Smooth muscle cell (in vitro differentiated cells): ENCODE results near the gene SULT1E1. TPM values are rescaled to one million over a fixed set of nuclear protein-coding genes. Genes with fewer than 3 reads are reported as not detected.

Source experiments
- DNase-seq: peaks from one replicate; lab custom pipeline; 2025; ENCODE audit not compliant: unreplicated experiment; lab: John Stamatoyannopoulos, UW
- H2AFZ ChIP-seq: fragments of 200-600 bp; sonication (generic); 2 replicates; pipeline ENCODE4 v1.6.0; 2016; ENCODE audit warnings: antibody characterized with exemption, low read depth, mild to moderate bottlenecking
- H3F3A ChIP-seq: fragments of 200-600 bp; sonication (generic); 2 replicates; pipeline ENCODE4 v1.6.0; 2017; ENCODE audit warnings: antibody characterized with exemption, low read depth
- H3K27ac ChIP-seq: fragments of 200-600 bp; sonication (generic); 2 replicates; pipeline ENCODE4 v1.5.1; 2016; ENCODE audit warnings: low read depth, mild to moderate bottlenecking
- H3K27me3 ChIP-seq: fragments of 200-600 bp; sonication (generic); 2 replicates; pipeline ENCODE4 v1.6.1; 2016; ENCODE audit warnings: low read depth, mild to moderate bottlenecking
- H3K36me3 ChIP-seq: fragments of 200-600 bp; sonication (generic); 2 replicates; pipeline ENCODE4 v1.5.1; 2016; ENCODE audit warnings: low read depth
- H3K4me1 ChIP-seq: fragments of 200-600 bp; sonication (generic); 2 replicates; pipeline ENCODE4 v1.5.1; 2016; ENCODE audit warnings: low read depth
- H3K4me2 ChIP-seq: fragments of 200-600 bp; sonication (generic); 2 replicates; pipeline ENCODE4 v1.6.0; 2016; ENCODE audit warnings: mild to moderate bottlenecking
- H3K4me3 ChIP-seq: fragments of 200-600 bp; sonication (generic); 2 replicates; pipeline ENCODE4 v1.5.1; 2016; ENCODE audit warnings: mild to moderate bottlenecking
- H3K79me2 ChIP-seq: fragments of 200-600 bp; sonication (generic); 2 replicates; pipeline ENCODE4 v1.6.0; 2016; ENCODE audit warnings: low read depth, mild to moderate bottlenecking
- H3K9ac ChIP-seq: fragments of 200-600 bp; sonication (generic); 2 replicates; pipeline ENCODE4 v1.6.0; 2016; ENCODE audit warnings: low read depth
- H3K9me3 ChIP-seq: fragments of 200-600 bp; sonication (generic); replicated peaks from 2 replicates; pipeline ENCODE4 v1.5.1; 2016; ENCODE audit warnings: low read depth
- H4K20me1 ChIP-seq: fragments of 200-600 bp; sonication (generic); 2 replicates; pipeline ENCODE4 v1.6.0; 2016; ENCODE audit warnings: low read depth
- WGBS: methylation state at CpG from one replicate; pipeline ENCODE4 v1.1.7; 2016; ENCODE audit warnings: low lambda C conversion rate; 5-methylcytosine and 5-hydroxymethylcytosine counted together
- polyA plus RNA-seq: library from polyadenylated mRNA; unstranded; fragments of >200 nt; fragmentation: Nextera tagmentation; extraction: Ambion mirVana; gene quantifications from 2 replicates; pipeline ENCODE4 v1.2.1, GENCODE V29; 2016
- total RNA-seq: library from RNA; depleted of rRNA; stranded (reverse); fragments of >200 nt; gene quantifications from 2 replicates; pipeline ENCODE4 v1.2.3, GENCODE V29; 2014
- TF ChIP-seq, protein P1 (sequence below): fragments of 200-600 bp; sonication (generic); IDR thresholded peaks from 2 replicates; pipeline ENCODE4 v1.5.1; 2017; ENCODE audit warnings: borderline replicate concordance, mild to moderate bottlenecking, antibody characterized with exemption; ENCODE audit not compliant: insufficient read depth, poor library complexity, severe bottlenecking

Gene SULT1E1
- total and polyA plus RNA-seq, 2 experiments from 2014 or later, result not detected

DNA sequence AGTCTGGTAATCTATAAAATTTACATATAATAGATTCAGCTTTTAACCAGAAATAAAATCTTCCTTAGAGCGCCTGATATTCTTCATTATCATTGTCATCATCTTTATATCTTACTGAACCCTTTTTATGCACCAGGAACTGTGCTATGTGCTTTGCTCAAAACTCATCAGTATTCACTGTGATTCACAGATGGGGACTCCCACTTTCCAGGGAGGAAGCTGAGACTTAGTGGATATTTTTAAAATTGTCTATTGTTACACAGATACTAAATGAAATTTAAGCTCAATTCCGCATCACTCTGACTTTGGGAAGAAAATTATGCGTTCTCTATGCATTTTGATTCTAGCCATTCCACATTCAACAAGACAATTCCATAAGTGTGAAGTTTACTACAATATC lies 34.8 kb upstream of the SULT1E1 start:
- H3K9me3 ChIP-seq, result no peaks in the 10 kb centered on the region
- no peak overlapping the region for H3K27ac ChIP-seq
- H3F3A ChIP-seq, result no peaks in the 10 kb centered on the region
- no peaks in the 10 kb centered on the region for H3K4me1 ChIP-seq
- DNase-seq, result no peak
- peaks cover 15% of the 10 kb centered on the region for H3K27me3 ChIP-seq
- no peaks in the 10 kb centered on the region for H4K20me1 ChIP-seq
- H3K4me3 ChIP-seq, result no peak overlapping the region
- H3K79me2 ChIP-seq, result no peaks in the 10 kb centered on the region
- WGBS, result 90% methylated on average over 3 of the region's 3 CpGs
- no peaks in the 10 kb centered on the region for H3K36me3 ChIP-seq
- no peak overlapping the region for H2AFZ ChIP-seq
- no peak overlapping the region for H3K9ac ChIP-seq
- no peak overlapping the region for H3K4me2 ChIP-seq
- TF ChIP-seq, protein P1, sequence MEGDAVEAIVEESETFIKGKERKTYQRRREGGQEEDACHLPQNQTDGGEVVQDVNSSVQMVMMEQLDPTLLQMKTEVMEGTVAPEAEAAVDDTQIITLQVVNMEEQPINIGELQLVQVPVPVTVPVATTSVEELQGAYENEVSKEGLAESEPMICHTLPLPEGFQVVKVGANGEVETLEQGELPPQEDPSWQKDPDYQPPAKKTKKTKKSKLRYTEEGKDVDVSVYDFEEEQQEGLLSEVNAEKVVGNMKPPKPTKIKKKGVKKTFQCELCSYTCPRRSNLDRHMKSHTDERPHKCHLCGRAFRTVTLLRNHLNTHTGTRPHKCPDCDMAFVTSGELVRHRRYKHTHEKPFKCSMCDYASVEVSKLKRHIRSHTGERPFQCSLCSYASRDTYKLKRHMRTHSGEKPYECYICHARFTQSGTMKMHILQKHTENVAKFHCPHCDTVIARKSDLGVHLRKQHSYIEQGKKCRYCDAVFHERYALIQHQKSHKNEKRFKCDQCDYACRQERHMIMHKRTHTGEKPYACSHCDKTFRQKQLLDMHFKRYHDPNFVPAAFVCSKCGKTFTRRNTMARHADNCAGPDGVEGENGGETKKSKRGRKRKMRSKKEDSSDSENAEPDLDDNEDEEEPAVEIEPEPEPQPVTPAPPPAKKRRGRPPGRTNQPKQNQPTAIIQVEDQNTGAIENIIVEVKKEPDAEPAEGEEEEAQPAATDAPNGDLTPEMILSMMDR, result no peak

DNA sequence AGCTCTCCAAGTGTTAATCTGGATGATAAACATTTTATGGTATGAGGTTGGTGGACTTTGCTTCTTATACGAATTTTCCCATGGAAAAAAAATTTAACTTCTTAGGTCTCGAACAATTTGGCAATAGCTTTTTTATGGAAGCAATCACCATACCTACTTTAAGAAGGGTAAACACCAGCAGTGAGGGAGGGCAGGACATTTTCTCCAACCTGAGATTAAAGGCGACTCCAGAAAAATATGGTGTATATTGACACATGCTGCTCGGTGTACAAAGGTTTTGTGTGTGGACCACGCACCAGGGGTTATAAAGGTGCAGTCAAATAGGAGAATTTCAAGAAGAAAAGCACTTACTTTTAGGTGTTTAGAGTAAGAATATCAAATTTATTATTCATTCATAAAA lies 34.2 kb upstream of the SULT1E1 start:
- Histone ChIP-seq H3K4me3 (no peak overlapping the region), H3K79me2 (no peaks in the 10 kb centered on the region), H3K4me2 (no peak overlapping the region), H3K36me3 (no peaks in the 10 kb centered on the region), H3K27ac (no peak overlapping the region), H3K27me3 (peaks cover 12% of the 10 kb centered on the region), H3F3A (no peaks in the 10 kb centered on the region), H2AFZ (no peak overlapping the region), H3K4me1 (no peaks in the 10 kb centered on the region), H4K20me1 (no peaks in the 10 kb centered on the region), H3K9me3 (no peaks in the 10 kb centered on the region), H3K9ac (no peak overlapping the region)
- DNase-seq, result no peak
- TF ChIP-seq, protein P1, result no peak
- WGBS, result 63% methylated on average over 5 of the region's 5 CpGs

DNA sequence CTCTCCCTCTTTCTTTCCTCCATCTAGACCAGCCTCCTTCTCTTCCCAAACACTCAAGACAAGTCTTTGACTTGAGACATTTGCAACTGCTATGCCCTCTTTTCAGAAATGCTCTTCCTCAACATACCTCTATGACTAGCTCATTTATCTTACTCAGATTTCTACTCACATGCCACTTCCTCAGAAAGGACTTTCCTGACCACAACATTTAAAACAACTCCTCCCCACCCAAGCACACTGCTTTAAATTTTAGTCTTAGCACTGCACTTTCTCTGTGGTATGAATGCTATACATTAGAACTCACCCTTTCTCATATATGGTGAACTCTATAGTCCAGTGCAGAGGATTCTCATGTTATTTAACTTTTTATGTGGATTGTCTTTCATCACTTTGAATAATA lies 28.4 kb upstream of the SULT1E1 start:
- H4K20me1 ChIP-seq, result no peaks in the 10 kb centered on the region
- H3K27ac ChIP-seq, result no peak overlapping the region
- no peaks in the 10 kb centered on the region for H3K9me3 ChIP-seq
- H3K79me2 ChIP-seq, result no peaks in the 10 kb centered on the region
- no peak for DNase-seq
- H3K9ac ChIP-seq, result no peak overlapping the region
- peak overlapping the region; percentile 18 for H2AFZ ChIP-seq
- H3K4me2 ChIP-seq, result no peak overlapping the region
- H3K4me1 ChIP-seq, result no peaks in the 10 kb centered on the region
- no peak overlapping the region for H3K4me3 ChIP-seq
- H3F3A ChIP-seq, result no peaks in the 10 kb centered on the region
- H3K27me3 ChIP-seq, result peaks cover under 1% of the 10 kb centered on the region
- TF ChIP-seq, protein P1, result no peak
- no peaks in the 10 kb centered on the region for H3K36me3 ChIP-seq

DNA sequence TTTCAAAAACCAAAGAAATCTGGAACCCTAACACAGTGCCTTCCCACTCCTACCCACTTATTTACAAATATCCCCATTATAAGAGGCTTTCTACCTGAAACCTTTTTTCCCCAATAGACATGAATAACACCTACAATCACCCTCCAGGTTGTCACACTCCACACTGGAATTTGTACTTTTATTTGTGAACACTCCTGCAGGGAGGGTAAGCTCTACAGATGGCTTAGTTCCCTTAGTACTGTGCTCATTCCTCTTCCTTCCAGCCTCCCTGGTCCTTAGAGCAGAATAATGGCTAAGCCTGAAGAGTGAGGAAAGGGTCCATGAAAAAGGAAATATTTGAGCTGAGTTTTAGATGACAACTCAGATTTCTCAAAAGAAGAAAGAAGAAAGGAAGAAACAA lies 22.2 kb upstream of the SULT1E1 start:
- no peak for DNase-seq
- no peaks in the 10 kb centered on the region for H3K79me2 ChIP-seq
- TF ChIP-seq, protein P1, result no peak
- H3K4me3 ChIP-seq, result no peak overlapping the region
- H2AFZ ChIP-seq, result no peak overlapping the region
- no peak overlapping the region for H3K9ac ChIP-seq
- H4K20me1 ChIP-seq, result no peaks in the 10 kb centered on the region
- no peaks in the 10 kb centered on the region for H3K36me3 ChIP-seq
- H3K27me3 ChIP-seq, result no peaks in the 10 kb centered on the region
- no peaks in the 10 kb centered on the region for H3F3A ChIP-seq
- H3K27ac ChIP-seq, result no peak overlapping the region
- no peaks in the 10 kb centered on the region for H3K9me3 ChIP-seq
- H3K4me2 ChIP-seq, result no peak overlapping the region
- no peaks in the 10 kb centered on the region for H3K4me1 ChIP-seq
